Left ventricle myocardium inferior (tissue), 1 donor: Measurements from ENCODE around the gene TMC7. TPM values are rescaled to one million over a fixed set of nuclear protein-coding genes. Genes with fewer than 3 reads are reported as not detected.

Experiments
- DNase-seq: peaks from one replicate; pipeline ENCODE4 v3.0.0-alpha.2; 2020
- H3K27ac ChIP-seq: fragments of 200-600 bp; replicated peaks from 2 replicates; pipeline ENCODE4 v1.8.0; 2021
- H3K27me3 ChIP-seq: fragments of 200-600 bp; 2 replicates; pipeline ENCODE4 v1.8.0; 2021; ENCODE audit warnings: low read depth
- H3K36me3 ChIP-seq: fragments of 200-600 bp; 2 replicates; pipeline ENCODE4 v1.8.0; 2021
- H3K4me1 ChIP-seq: fragments of 200-600 bp; 2 replicates; pipeline ENCODE4 v1.8.0; 2021
- H3K4me3 ChIP-seq: fragments of 200-600 bp; 2 replicates; pipeline ENCODE4 v1.8.0; 2021; ENCODE audit warnings: mild to moderate bottlenecking, moderate library complexity
- H3K9me3 ChIP-seq: fragments of 200-600 bp; replicated peaks from 2 replicates; pipeline ENCODE4 v1.8.0; 2021
- CTCF ChIP-seq: fragments of 200-600 bp; IDR thresholded peaks from 2 replicates; pipeline ENCODE4 v1.8.0; 2021; ENCODE audit warnings: antibody characterized with exemption, mild to moderate bottlenecking, borderline replicate concordance
- intact Hi-C: fragments of 100-400 bp; cut with micrococcal nuclease; formaldehyde crosslinking; loops from one replicate; pipeline ENCODE4 v1.11.0; 2022
- total RNA-seq: library from RNA; stranded (reverse); fragmentation: NEBNext Ultra II Directional; extraction: Animal tissue kit (Norgen Biotek cat#: 25700); gene quantifications from one replicate; pipeline ENCODE4 v1.2.1, GENCODE V29; 2021
- donor health status: DM: no; HTN: yes; CAD: no; lungs with severe emphysema.

The TMC7 gene
- total RNA-seq, 1 donor from 2014 or later: 0.69 TPM

GRCh38 chr16:19001788-19002187, 18.1 kb downstream of the TMC7 start:
- no peaks in the 10 kb centered on the region for H3K27me3 ChIP-seq
- no peak overlapping the region for H3K27ac ChIP-seq
- DNase-seq: no peak
- intact Hi-C loops: no loop called here
- TF ChIP-seq CTCF: no peak
- no peaks in the 10 kb centered on the region for H3K36me3 ChIP-seq
- H3K9me3 ChIP-seq: no peaks in the 10 kb centered on the region
- H3K4me1 ChIP-seq: peaks cover 13% of the 10 kb centered on the region
- no peak overlapping the region for H3K4me3 ChIP-seq

GRCh38 chr16:19003935-19004334, 20.2 kb downstream of the TMC7 start:
- intact Hi-C loops: no loop called here
- Histone ChIP-seq H3K4me1 (peaks cover 13% of the 10 kb centered on the region), H3K27ac (no peak overlapping the region), H3K36me3 (no peaks in the 10 kb centered on the region), H3K4me3 (no peak overlapping the region), H3K27me3 (no peaks in the 10 kb centered on the region), H3K9me3 (peaks cover 5% of the 10 kb centered on the region)
- TF ChIP-seq CTCF: no peak
- DNase-seq: no peak

- H3K9me3 ChIP-seq: peaks cover 11% of the 10 kb centered on the region
- H3K4me1 ChIP-seq: peaks cover 13% of the 10 kb centered on the region
- no peaks in the 10 kb centered on the region for H3K27me3 ChIP-seq
- no peak for TF ChIP-seq CTCF
- peaks cover 6% of the 10 kb centered on the region for H3K36me3 ChIP-seq
- peak overlapping the region; percentile 45 for H3K27ac ChIP-seq
- peak; percentile 24 for DNase-seq
- intact Hi-C loops: no loop called here
- no peak overlapping the region for H3K4me3 ChIP-seq
These were observed 22.1 kb downstream of the TMC7 start for GRCh38 chr16:19005561-19006445.

- peaks cover 13% of the 10 kb centered on the region for H3K4me1 ChIP-seq
- intact Hi-C loops: no loop called here
- H3K36me3 ChIP-seq: peaks cover 9% of the 10 kb centered on the region
- TF ChIP-seq CTCF: no peak
- H3K27ac ChIP-seq: peak overlapping the region; percentile 45
- H3K4me3 ChIP-seq: no peak overlapping the region
- no peak for DNase-seq
- peaks cover 13% of the 10 kb centered on the region for H3K9me3 ChIP-seq
- no peaks in the 10 kb centered on the region for H3K27me3 ChIP-seq
These were observed 22.9 kb downstream of the TMC7 start for GRCh38 chr16:19006446-19007315.

- intact Hi-C loops: no loop called here
- H3K27me3 ChIP-seq: no peaks in the 10 kb centered on the region
- no peak for TF ChIP-seq CTCF
- no peak overlapping the region for H3K27ac ChIP-seq
- H3K9me3 ChIP-seq: peaks cover 13% of the 10 kb centered on the region
- peaks cover 13% of the 10 kb centered on the region for H3K4me1 ChIP-seq
- H3K4me3 ChIP-seq: no peak overlapping the region
- DNase-seq: no peak
- peaks cover 9% of the 10 kb centered on the region for H3K36me3 ChIP-seq
These were observed 24.8 kb downstream of the TMC7 start for GRCh38 chr16:19008245-19009169.
